Rectal smooth muscle tissue (tissue), 1 donor: ENCODE data around the gene HADHA.
"Not testable (repeated sequence)": the region's sequence is repeated elsewhere in the genome, so short reads cannot be mapped to it uniquely, and the experiment has no call there.

Experiments used
- H3K27ac ChIP-seq: one replicate; pipeline ENCODE4 v1.7.0; 2013; ENCODE audit warnings: low read depth, low read length, inconsistent platforms
- H3K27me3 ChIP-seq: one replicate; pipeline ENCODE4 v1.7.0; 2013; ENCODE audit warnings: low read length; ENCODE audit not compliant: control insufficient read depth, insufficient read depth
- H3K36me3 ChIP-seq: one replicate; pipeline ENCODE4 v1.7.0; 2013; ENCODE audit warnings: low read length; ENCODE audit not compliant: control insufficient read depth, insufficient read depth
- H3K4me1 ChIP-seq: one replicate; pipeline ENCODE4 v1.7.0; 2013; ENCODE audit warnings: low read length; ENCODE audit not compliant: control insufficient read depth, insufficient read depth
- H3K4me3 ChIP-seq: one replicate; pipeline ENCODE4 v1.7.0; 2013; ENCODE audit warnings: low read length
- H3K9ac ChIP-seq: one replicate; pipeline ENCODE4 v1.7.0; 2013; ENCODE audit warnings: low read length

The HADHA gene

DNA sequence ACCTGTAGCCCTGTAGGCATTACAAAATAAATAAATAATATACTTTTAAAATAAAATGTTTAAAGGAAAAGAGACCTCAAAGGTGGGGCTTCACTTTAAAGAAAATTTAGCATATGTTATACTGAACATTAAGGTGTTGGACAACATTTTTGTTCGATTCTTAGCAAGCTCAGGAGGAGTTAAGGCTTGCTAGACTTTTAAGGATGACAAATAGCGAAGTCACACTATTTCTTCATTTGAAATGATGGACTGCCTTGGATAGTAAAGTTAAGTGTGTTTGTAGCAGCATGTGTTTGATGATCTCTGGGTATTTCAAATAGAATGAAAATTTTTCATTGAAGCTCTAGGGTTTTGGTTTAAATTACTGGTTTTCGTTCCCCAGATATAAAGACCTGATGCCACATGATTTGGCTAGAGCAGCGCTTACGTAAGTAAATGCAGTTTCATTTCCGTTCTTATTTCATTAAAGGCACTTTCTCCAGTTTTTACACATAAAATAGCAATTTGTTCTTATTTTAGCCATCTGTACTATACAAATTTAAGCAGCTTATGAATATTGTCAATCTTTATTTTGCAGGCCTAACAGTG is 25.2 kb upstream of the HADHA start:
- Histone ChIP-seq H3K9ac (no peak overlapping the region), H3K4me1 (no peaks in the 10 kb centered on the region), H3K36me3 (peaks cover 4% of the 10 kb centered on the region), H3K4me3 (no peak overlapping the region), H3K27me3 (no peaks in the 10 kb centered on the region), H3K27ac (no peak overlapping the region)

DNA sequence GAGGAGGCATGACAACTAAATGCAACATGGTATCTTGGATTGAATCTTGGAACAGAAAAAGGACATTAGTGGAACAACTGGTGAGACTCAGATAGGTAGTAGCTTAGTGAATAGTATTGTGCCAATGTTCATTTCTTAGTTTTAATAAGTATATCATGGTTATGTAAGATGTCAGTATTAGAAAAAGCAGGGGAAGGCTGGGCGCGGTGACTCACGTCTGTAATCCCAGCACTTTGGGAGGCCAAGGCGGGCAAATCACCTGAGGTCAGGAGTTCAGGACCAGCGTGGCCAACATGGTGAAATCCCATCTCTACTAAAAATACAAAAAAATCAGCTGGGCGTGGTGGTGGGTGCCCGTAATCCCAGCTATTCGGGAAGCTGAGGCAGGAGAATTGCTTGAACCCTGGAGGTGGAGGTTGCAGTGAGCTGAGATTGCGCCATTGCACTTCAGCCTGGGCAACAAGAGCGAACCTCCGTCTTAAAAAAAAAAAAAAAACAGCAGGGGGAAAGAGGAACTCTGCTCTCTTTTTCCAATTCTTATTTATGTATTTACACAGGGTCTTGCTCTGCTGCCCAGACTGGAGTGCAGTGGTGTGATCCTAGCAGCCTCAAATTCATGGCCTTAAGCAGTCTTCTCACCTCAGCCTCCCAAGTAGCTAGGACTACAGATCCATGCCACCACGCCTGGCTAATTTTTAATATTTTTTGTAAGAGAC is 24.4 kb upstream of the HADHA start:
- not testable (repeated sequence) for H3K36me3 ChIP-seq, H3K27ac ChIP-seq, H3K4me1 ChIP-seq

DNA sequence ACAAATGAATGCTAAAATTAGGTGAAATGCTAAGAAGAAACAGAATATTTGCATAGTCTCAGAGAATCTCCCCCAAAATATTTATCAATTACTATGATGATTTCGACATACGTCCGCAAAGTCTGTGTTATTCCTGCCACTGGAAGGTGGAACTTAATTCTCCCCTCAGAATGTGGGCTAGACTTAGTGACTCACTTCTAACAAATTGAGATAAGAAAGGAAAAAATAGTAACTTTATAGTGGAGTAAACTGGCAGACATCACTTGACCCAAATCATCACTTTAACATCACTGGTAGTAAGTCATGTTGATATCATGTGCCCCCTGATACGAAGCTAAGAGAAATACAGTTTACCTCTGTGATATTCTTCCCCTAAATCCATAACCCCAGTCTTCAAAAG is 23.8 kb upstream of the HADHA start:
- H3K27me3 ChIP-seq = no peaks in the 10 kb centered on the region
- peaks cover 4% of the 10 kb centered on the region for H3K36me3 ChIP-seq
- no peaks in the 10 kb centered on the region for H3K4me1 ChIP-seq
- no peak overlapping the region for H3K4me3 ChIP-seq
- no peak overlapping the region for H3K9ac ChIP-seq
- no peak overlapping the region for H3K27ac ChIP-seq

More for the DNA sequence above, 24.4 kb upstream of the HADHA start:
- H3K9ac ChIP-seq, H3K27me3 ChIP-seq, H3K4me3 ChIP-seq: not testable (repeated sequence)

DNA sequence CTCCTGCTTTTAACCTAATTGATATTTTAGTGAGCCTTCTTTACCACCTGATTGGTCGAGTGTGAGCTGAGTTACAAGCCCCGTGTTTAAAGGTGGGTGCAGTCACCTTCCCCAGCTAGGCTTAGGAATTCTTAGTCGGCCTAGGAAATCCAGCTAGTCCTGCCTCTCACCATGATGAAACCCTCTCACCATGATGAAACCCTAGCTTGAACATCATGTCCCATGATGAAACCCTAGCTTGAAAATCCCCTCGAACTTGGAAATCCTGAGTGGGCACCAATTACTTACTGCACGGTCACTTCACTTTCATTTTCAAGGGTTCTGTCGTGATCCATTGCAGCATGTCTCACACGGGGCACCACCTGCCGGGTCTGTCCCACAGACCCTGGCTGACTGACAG is 14.4 kb upstream of the HADHA start:
- not testable (repeated sequence) for H3K36me3 ChIP-seq, H3K4me3 ChIP-seq, H3K9ac ChIP-seq, H3K4me1 ChIP-seq, H3K27ac ChIP-seq, H3K27me3 ChIP-seq

DNA sequence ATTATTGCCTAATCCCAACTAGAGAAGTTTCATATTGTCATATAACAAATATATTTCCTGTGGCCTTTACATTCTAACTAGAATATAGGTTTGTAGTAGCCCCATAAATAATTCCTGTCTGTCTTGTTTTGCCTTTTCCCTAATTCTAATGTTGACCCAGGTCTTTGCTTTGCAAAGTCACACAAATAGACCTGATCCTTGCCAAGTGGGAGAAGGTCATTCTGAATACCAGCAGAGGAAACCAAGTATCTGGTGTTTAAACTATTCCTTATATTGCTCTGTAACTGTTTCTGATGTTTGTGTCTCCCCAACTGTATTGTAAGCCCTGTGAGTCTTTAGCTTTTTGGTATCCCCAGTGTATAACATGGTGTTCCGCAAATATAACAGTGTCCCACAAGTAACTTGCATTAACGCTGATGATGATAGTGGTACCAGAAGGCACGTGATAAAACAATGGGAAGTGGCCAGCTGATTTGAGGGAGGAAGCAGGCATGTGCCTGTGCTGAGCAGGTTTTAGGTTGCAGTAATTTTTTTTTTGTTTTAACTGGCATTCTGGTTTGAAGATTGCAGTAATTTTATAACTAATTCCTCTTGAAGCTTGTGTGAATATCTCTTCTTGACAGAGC is 11.4 kb upstream of the HADHA start:
- Histone ChIP-seq H3K27me3 (no peaks in the 10 kb centered on the region), H3K27ac (no peak overlapping the region), H3K4me1 (no peaks in the 10 kb centered on the region), H3K9ac (no peak overlapping the region), H3K36me3 (peaks cover 8% of the 10 kb centered on the region), H3K4me3 (no peak overlapping the region)

DNA sequence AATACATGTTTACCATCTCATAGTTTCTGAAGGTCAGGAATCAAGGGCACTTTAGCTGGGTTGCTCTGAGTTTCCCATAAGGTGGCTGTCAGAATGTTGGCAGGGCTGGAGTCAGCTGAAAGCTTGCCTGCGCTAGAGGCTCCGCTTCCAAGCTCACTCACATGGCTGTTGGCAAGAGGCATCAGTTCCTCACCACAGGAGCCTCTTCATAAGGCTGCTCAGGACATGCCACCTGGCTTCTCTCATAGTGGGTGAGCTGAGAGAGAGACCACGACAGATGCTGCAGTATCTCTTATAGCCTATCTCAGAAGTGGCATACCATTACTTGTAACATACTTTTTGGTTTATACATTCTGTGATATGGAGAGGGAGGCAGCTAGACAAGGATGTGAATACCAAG is 7.5 kb upstream of the HADHA start:
- H3K36me3 ChIP-seq = peaks cover 2% of the 10 kb centered on the region
- H3K4me3 ChIP-seq = no peak overlapping the region
- no peak overlapping the region for H3K27ac ChIP-seq
- H3K27me3 ChIP-seq = no peaks in the 10 kb centered on the region
- H3K9ac ChIP-seq = no peak overlapping the region
- H3K4me1 ChIP-seq = no peaks in the 10 kb centered on the region

DNA sequence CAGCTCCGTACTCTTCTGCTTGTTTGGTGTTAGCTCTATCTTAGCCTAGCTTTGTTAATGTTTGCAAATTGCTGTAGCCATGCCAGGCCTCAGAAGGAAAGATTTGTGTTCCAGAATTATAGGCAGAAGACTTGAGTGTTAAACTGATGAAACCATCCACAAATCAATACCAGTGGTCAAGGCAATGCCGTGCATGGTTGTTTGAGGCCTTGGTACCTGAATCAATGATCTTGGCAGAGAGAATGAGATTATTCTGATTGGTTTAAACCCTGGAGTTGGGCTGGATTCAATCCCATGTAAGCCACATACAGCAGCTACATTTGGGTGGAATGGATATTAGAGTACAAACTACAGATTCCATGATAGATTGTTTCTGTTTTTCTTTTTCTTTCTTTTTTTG is 5.2 kb upstream of the HADHA start:
- no peak overlapping the region for H3K27ac ChIP-seq
- H3K36me3 ChIP-seq = no peaks in the 10 kb centered on the region
- H3K4me3 ChIP-seq = no peak overlapping the region
- no peak overlapping the region for H3K9ac ChIP-seq
- peaks cover 8% of the 10 kb centered on the region for H3K4me1 ChIP-seq
- no peaks in the 10 kb centered on the region for H3K27me3 ChIP-seq

DNA sequence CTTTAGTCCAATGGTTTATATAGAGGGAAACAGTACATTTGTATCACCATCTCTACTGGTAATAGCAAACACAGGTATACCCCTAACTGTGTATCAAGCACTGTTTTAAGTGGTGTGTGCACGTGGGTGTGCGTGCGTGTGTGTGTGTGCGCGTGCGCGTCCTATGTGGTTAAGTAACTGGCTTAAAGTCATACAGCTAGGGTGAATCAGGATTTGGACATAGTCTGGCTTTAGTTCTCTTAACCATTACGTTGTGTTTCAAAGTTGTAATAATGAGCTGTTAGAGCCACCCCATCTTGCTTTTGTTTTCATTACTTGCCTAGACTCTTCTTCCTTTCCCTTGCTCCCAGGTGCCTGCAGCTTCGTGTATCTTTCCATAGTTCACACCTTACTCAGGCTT is 2.4 kb upstream of the HADHA start:
- Histone ChIP-seq H3K4me3 (no peak overlapping the region), H3K27ac (no peak overlapping the region), H3K9ac (no peak overlapping the region), H3K4me1 (peaks cover 8% of the 10 kb centered on the region), H3K36me3 (no peaks in the 10 kb centered on the region), H3K27me3 (no peaks in the 10 kb centered on the region)

DNA sequence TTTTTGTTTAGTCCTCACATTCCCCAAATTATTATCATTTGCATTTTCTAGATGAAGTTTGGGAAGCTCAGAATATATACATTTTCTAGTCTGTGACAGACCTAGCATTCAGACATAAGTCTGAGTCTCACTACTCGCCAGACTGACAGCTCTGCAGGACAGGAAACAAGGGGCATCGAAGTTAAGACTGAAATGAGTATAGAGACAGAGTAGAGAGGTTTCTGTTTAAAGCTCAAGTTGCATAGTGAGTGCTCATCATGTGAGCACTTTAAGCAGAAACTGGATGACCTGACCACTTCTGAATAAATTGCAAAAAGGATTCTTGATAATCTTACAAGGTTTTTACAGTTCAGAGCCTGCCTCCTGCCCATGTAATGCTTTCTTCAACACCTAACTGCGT is 1.4 kb upstream of the HADHA start:
- Histone ChIP-seq H3K9ac (no peak overlapping the region), H3K27me3 (no peaks in the 10 kb centered on the region), H3K27ac (peak overlapping the region; percentile 99), H3K4me1 (peaks cover 8% of the 10 kb centered on the region), H3K4me3 (peak overlapping the region; percentile 98), H3K36me3 (no peaks in the 10 kb centered on the region)

DNA sequence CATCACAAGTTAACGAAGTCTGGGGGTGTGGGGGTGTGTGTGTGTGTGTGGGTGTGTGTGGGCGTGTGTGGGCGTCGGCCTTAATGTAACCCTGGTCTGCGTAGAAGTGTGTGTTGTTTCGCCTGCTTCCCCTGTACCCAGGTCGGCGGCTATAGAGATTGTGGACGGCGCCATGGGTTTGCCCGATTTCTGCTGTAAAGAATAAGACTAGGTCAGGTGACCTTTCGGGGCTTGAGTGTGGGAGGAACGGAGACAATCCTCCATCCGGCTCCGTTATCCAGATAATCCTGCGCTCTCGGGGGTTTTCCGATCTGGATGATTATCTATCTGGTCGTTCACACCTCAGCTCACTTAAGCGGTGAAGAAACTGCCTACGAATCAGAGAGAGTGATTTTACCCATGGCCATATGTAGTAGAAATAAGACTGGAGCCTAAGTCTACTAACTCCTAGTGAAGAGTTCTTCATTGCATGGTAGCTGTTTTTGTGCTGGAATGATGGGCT is 850 bp upstream of the HADHA start:
- Histone ChIP-seq H3K4me1 (peaks cover 8% of the 10 kb centered on the region), H3K4me3 (peak overlapping the region; percentile 98), H3K36me3 (no peaks in the 10 kb centered on the region), H3K27ac (peak overlapping the region; percentile 99), H3K27me3 (no peaks in the 10 kb centered on the region), H3K9ac (peak overlapping the region; percentile 80)

DNA sequence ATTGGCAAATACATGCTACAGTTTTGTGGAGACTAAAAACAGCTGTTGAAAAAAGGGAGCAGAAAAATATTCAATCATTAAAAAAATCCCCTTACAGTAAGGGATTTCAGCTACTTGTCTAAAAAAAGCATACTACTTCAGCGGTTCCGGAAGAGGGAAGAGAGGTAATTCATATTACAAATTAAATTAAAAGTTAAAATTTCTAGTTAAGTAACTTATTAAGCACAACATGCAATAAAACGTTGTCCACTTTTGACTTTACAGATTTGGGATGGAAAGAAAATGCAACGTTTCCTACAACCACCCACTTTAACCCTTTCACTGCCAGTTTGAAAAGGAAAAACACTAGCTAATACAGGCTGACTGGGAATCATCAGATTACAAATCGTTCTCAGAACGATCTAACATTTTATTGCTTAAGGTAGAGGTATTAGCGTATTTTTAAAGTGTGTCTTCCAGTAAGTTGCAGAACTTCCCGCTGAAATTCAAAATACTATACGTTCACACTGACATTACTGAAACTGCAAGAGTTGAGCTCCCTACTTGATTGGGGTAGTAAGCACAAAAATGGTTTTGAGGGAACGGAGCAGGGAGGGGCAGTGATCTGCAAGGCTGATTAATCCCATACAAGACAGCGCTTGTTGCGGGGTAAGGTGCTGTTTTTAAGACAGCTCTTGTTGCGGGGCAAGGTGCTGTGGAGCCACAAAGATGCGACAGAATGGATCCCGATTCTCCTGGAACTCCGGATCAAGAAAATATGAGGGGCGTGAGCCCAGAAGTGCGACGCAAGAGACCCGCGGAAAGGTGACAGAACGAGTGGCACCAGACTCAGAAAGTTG is 743 bp downstream of the HADHA start:
- Histone ChIP-seq H3K27ac (peak overlapping the region; percentile 99), H3K9ac (peak overlapping the region; percentile 84), H3K4me3 (peak overlapping the region; percentile 98), H3K4me1 (peaks cover 8% of the 10 kb centered on the region), H3K27me3 (no peaks in the 10 kb centered on the region), H3K36me3 (peaks cover under 1% of the 10 kb centered on the region)

DNA sequence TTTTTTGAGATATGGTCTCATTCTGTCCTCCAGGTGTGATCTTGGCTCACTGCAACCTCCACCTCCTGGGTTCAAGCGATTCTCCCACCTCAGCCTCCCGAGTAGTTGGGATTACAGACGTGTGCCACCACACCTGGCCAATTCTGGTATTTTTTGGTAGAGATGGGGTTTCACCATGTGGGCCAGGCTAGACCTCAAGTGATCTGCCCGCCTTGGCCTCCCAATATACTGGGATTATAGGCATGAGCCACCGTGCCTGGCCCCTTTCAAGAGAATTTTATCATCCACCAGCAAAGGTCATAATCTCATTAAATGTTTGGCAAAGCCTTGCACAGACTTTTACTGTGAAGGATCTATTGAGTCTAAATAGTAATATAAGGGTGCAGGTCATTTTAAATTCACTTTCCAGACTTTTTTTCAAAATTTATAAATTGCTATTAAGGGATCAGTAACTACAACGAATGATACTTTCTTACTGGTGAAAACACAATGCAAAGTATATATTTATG is 2.5 kb downstream of the HADHA start:
- Histone ChIP-seq H3K27ac (no peak overlapping the region), H3K4me3 (no peak overlapping the region), H3K27me3 (no peaks in the 10 kb centered on the region), H3K4me1 (peaks cover 8% of the 10 kb centered on the region), H3K9ac (no peak overlapping the region), H3K36me3 (peaks cover 15% of the 10 kb centered on the region)
